ENCODE results near the gene SRR. TPM values are rescaled to one million over a fixed set of nuclear protein-coding genes. Genes with fewer than 3 reads are reported as not detected.

SRR gene
- total RNA-seq, 1 donor from 2014 or later: 27.8 TPM

- Mint-ChIP-seq H3K9me3 (ENCODE audit: unreplicated experiment) (no peaks in the 10 kb centered on the region), H3K27me3 (ENCODE audit: unreplicated experiment) (peaks cover 2% of the 10 kb centered on the region), H3K36me3 (ENCODE audit: low read depth, unreplicated experiment) (peaks cover 37% of the 10 kb centered on the region), H3K4me1 (ENCODE audit: unreplicated experiment) (no peaks in the 10 kb centered on the region), H3K27ac (ENCODE audit: unreplicated experiment) (peak overlapping the region; percentile 30), H3K4me3 (ENCODE audit: unreplicated experiment) (no peak overlapping the region)
- TF ChIP-seq CTCF (IDR thresholded peaks at IDR 0.05; ENCODE audit: unreplicated experiment): no peak
- no peak for DNase-seq (ENCODE audit: low spot score)
Observed at GRCh38 chr17:2277429-2278170, 26.1 kb upstream of the SRR start.

GRCh38 chr17:2279707-2280106 is 24.0 kb upstream of the SRR start:
- H3K27ac Mint-ChIP-seq (ENCODE audit: unreplicated experiment): no peak overlapping the region
- DNase-seq (ENCODE audit: low spot score): no peak
- no peak overlapping the region for H3K4me3 Mint-ChIP-seq (ENCODE audit: unreplicated experiment)
- peaks cover 2% of the 10 kb centered on the region for H3K27me3 Mint-ChIP-seq (ENCODE audit: unreplicated experiment)
- no peaks in the 10 kb centered on the region for H3K9me3 Mint-ChIP-seq (ENCODE audit: unreplicated experiment)
- peaks cover 37% of the 10 kb centered on the region for H3K36me3 Mint-ChIP-seq (ENCODE audit: low read depth, unreplicated experiment)
- no peak for TF ChIP-seq CTCF (IDR thresholded peaks at IDR 0.05; ENCODE audit: unreplicated experiment)
- H3K4me1 Mint-ChIP-seq (ENCODE audit: unreplicated experiment): no peaks in the 10 kb centered on the region

GRCh38 chr17:2282297-2282873 is 21.4 kb upstream of the SRR start:
- Mint-ChIP-seq H3K9me3 (ENCODE audit: unreplicated experiment) (no peaks in the 10 kb centered on the region), H3K27ac (ENCODE audit: unreplicated experiment) (no peak overlapping the region), H3K36me3 (ENCODE audit: low read depth, unreplicated experiment) (peaks cover 33% of the 10 kb centered on the region), H3K27me3 (ENCODE audit: unreplicated experiment) (peaks cover 2% of the 10 kb centered on the region), H3K4me3 (ENCODE audit: unreplicated experiment) (no peak overlapping the region), H3K4me1 (ENCODE audit: unreplicated experiment) (no peaks in the 10 kb centered on the region)
- peak; percentile 79 for TF ChIP-seq CTCF (IDR thresholded peaks at IDR 0.05; ENCODE audit: unreplicated experiment)
- no peak for DNase-seq (ENCODE audit: low spot score)

- DNase-seq (ENCODE audit: low spot score): no peak
- H3K4me3 Mint-ChIP-seq (ENCODE audit: unreplicated experiment): no peak overlapping the region
- TF ChIP-seq CTCF (IDR thresholded peaks at IDR 0.05; ENCODE audit: unreplicated experiment): no peak
- H3K9me3 Mint-ChIP-seq (ENCODE audit: unreplicated experiment): no peaks in the 10 kb centered on the region
- peaks cover 38% of the 10 kb centered on the region for H3K36me3 Mint-ChIP-seq (ENCODE audit: low read depth, unreplicated experiment)
- H3K4me1 Mint-ChIP-seq (ENCODE audit: unreplicated experiment): no peaks in the 10 kb centered on the region
- no peak overlapping the region for H3K27ac Mint-ChIP-seq (ENCODE audit: unreplicated experiment)
- H3K27me3 Mint-ChIP-seq (ENCODE audit: unreplicated experiment): peaks cover 2% of the 10 kb centered on the region
Observed at GRCh38 chr17:2283302-2283701, 20.4 kb upstream of the SRR start.

GRCh38 chr17:2289878-2290478 is 13.8 kb upstream of the SRR start:
- H3K4me1 Mint-ChIP-seq (ENCODE audit: unreplicated experiment): no peaks in the 10 kb centered on the region
- no peaks in the 10 kb centered on the region for H3K9me3 Mint-ChIP-seq (ENCODE audit: unreplicated experiment)
- H3K36me3 Mint-ChIP-seq (ENCODE audit: low read depth, unreplicated experiment): peaks cover 32% of the 10 kb centered on the region
- H3K4me3 Mint-ChIP-seq (ENCODE audit: unreplicated experiment): no peak overlapping the region
- H3K27ac Mint-ChIP-seq (ENCODE audit: unreplicated experiment): no peak overlapping the region
- TF ChIP-seq CTCF (IDR thresholded peaks at IDR 0.05; ENCODE audit: unreplicated experiment): no peak
- H3K27me3 Mint-ChIP-seq (ENCODE audit: unreplicated experiment): peaks cover 2% of the 10 kb centered on the region
- no peak for DNase-seq (ENCODE audit: low spot score)

All from endothelial cell (in vitro differentiated cells).